ENCODE data around the gene DDX49. TPM values are rescaled to one million over a fixed set of nuclear protein-coding genes. Genes with fewer than 3 reads are reported as not detected.

DDX49 gene
- total and polyA plus RNA-seq, 2 experiments from 2014 or later = 45.8 to 57.8 TPM

- Histone ChIP-seq H3K27ac (no peak overlapping the region), H3K36me3 (replicated peaks; ENCODE audit: insufficient read depth, low read depth) (no peaks in the 10 kb centered on the region), H3K9me2 (replicated peaks; ENCODE audit: insufficient read depth) (no peaks in the 10 kb centered on the region), H3K27me3 (no peaks in the 10 kb centered on the region), H3K4me1 (ENCODE audit: insufficient read depth) (no peaks in the 10 kb centered on the region), H3K4me3 (no peak overlapping the region), H4K20me1 (ENCODE audit: insufficient read depth, poor library complexity, severe bottlenecking) (no peaks in the 10 kb centered on the region), H3K9me3 (ENCODE audit: low read depth) (no peaks in the 10 kb centered on the region), H2AFZ (no peak overlapping the region), H3K79me2 (peaks cover 5% of the 10 kb centered on the region), H3K4me2 (no peak overlapping the region)
- no peak for DNase-seq (ENCODE audit: low spot score)
- TF ChIP-seq CTCF (IDR thresholded peaks at IDR 0.05; ENCODE audit: poor library complexity) = no peak
- no peak for TF ChIP-seq EZH2phosphoT487 (IDR thresholded peaks at IDR 0.05; ENCODE audit: low read depth, severe bottlenecking, unreplicated experiment)
- TF ChIP-seq EZH2 (IDR thresholded peaks at IDR 0.05; ENCODE audit: borderline replicate concordance) = no peak
- WGBS (ENCODE audit: low lambda C conversion rate, missing lambda C conversion rate) = 92% methylated on average over 9 of the region's 9 CpGs
Measured at GRCh38 chr19:18945297-18945696, 25.8 kb downstream of the DDX49 start.

- Histone ChIP-seq H3K27ac (no peak overlapping the region), H3K9me2 (replicated peaks; ENCODE audit: insufficient read depth) (no peaks in the 10 kb centered on the region), H3K4me3 (no peak overlapping the region), H2AFZ (no peak overlapping the region), H3K4me1 (ENCODE audit: insufficient read depth) (no peaks in the 10 kb centered on the region), H3K79me2 (no peaks in the 10 kb centered on the region), H3K4me2 (no peak overlapping the region), H3K27me3 (no peaks in the 10 kb centered on the region), H4K20me1 (ENCODE audit: insufficient read depth, poor library complexity, severe bottlenecking) (no peaks in the 10 kb centered on the region), H3K9me3 (ENCODE audit: low read depth) (no peaks in the 10 kb centered on the region), H3K36me3 (replicated peaks; ENCODE audit: insufficient read depth, low read depth) (no peaks in the 10 kb centered on the region)
- no peak for DNase-seq (ENCODE audit: low spot score)
- TF ChIP-seq EZH2 (IDR thresholded peaks at IDR 0.05; ENCODE audit: borderline replicate concordance) = no peak
- TF ChIP-seq CTCF (IDR thresholded peaks at IDR 0.05; ENCODE audit: poor library complexity) = no peak
- TF ChIP-seq EZH2phosphoT487 (IDR thresholded peaks at IDR 0.05; ENCODE audit: low read depth, severe bottlenecking, unreplicated experiment) = no peak
Measured at GRCh38 chr19:18946335-18946734, 26.8 kb downstream of the DDX49 start.

- no peaks in the 10 kb centered on the region for H3K36me3 ChIP-seq (replicated peaks; ENCODE audit: insufficient read depth, low read depth)
- H3K27ac ChIP-seq = no peak overlapping the region
- no peaks in the 10 kb centered on the region for H4K20me1 ChIP-seq (ENCODE audit: insufficient read depth, poor library complexity, severe bottlenecking)
- no peaks in the 10 kb centered on the region for H3K79me2 ChIP-seq
- no peak for TF ChIP-seq EZH2 (IDR thresholded peaks at IDR 0.05; ENCODE audit: borderline replicate concordance)
- TF ChIP-seq EZH2phosphoT487 (IDR thresholded peaks at IDR 0.05; ENCODE audit: low read depth, severe bottlenecking, unreplicated experiment) = no peak
- TF ChIP-seq CTCF (IDR thresholded peaks at IDR 0.05; ENCODE audit: poor library complexity) = no peak
- H2AFZ ChIP-seq = no peak overlapping the region
- no peak overlapping the region for H3K4me2 ChIP-seq
- no peaks in the 10 kb centered on the region for H3K9me3 ChIP-seq (ENCODE audit: low read depth)
- DNase-seq (ENCODE audit: low spot score) = no peak
- H3K4me3 ChIP-seq = no peak overlapping the region
- H3K27me3 ChIP-seq = no peaks in the 10 kb centered on the region
- no peaks in the 10 kb centered on the region for H3K4me1 ChIP-seq (ENCODE audit: insufficient read depth)
- 91% methylated on average over 14 of the region's 14 CpGs for WGBS (ENCODE audit: low lambda C conversion rate, missing lambda C conversion rate)
- H3K9me2 ChIP-seq (replicated peaks; ENCODE audit: insufficient read depth) = no peaks in the 10 kb centered on the region
Measured at GRCh38 chr19:18946918-18947317, 27.4 kb downstream of the DDX49 start.
